Uterine smooth muscle cell (primary cell): ENCODE data around the gene PGBD5. TPM values are rescaled to one million over a fixed set of nuclear protein-coding genes. Genes with fewer than 3 reads are reported as not detected.

ENCODE experiments used
- total RNA-seq: library from RNA; depleted of rRNA; stranded (reverse); fragments of >200 nt; gene quantifications from 2 replicates; pipeline ENCODE4 v1.2.3, GENCODE V29; 2014

The PGBD5 gene, protein sequence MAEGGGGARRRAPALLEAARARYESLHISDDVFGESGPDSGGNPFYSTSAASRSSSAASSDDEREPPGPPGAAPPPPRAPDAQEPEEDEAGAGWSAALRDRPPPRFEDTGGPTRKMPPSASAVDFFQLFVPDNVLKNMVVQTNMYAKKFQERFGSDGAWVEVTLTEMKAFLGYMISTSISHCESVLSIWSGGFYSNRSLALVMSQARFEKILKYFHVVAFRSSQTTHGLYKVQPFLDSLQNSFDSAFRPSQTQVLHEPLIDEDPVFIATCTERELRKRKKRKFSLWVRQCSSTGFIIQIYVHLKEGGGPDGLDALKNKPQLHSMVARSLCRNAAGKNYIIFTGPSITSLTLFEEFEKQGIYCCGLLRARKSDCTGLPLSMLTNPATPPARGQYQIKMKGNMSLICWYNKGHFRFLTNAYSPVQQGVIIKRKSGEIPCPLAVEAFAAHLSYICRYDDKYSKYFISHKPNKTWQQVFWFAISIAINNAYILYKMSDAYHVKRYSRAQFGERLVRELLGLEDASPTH
- total RNA-seq: 0.11 and 0.12 TPM in 2 replicates

GRCh38 chr1:230426246-230427093 is at the start of gene PGBD5:
TSS of gene PGBD5 (minus strand) at chr1:230426332. CDS start at chr1:230425928, 404 bp downstream.

Other genes starting within 250 kb of the PGBD5 start
- 18.6 and 19.8 TPM in 2 replicates for gene COG2, start 216.1 kb upstream of the PGBD5 start, total RNA-seq